ENCODE measurements around the gene HOTAIR. TPM values are rescaled to one million over a fixed set of nuclear protein-coding genes. Genes with fewer than 3 reads are reported as not detected.

Gene HOTAIR
- total RNA-seq (under 1 TPM in 1 of 4 donors, not detected in 3; 0.53 TPM), polyA plus RNA-seq (under 1 TPM in 2 of 3 donors, not detected in 1; 0.23 to 0.25 TPM)
- long read RNA-seq, donor 1, partial matches to known transcripts = 0 of 1 reads
- long read RNA-seq, donor 1, other reads (novel, unspliced or antisense) = 1 of 1 reads
- long read RNA-seq, donor 2 = 0 reads

DNA sequence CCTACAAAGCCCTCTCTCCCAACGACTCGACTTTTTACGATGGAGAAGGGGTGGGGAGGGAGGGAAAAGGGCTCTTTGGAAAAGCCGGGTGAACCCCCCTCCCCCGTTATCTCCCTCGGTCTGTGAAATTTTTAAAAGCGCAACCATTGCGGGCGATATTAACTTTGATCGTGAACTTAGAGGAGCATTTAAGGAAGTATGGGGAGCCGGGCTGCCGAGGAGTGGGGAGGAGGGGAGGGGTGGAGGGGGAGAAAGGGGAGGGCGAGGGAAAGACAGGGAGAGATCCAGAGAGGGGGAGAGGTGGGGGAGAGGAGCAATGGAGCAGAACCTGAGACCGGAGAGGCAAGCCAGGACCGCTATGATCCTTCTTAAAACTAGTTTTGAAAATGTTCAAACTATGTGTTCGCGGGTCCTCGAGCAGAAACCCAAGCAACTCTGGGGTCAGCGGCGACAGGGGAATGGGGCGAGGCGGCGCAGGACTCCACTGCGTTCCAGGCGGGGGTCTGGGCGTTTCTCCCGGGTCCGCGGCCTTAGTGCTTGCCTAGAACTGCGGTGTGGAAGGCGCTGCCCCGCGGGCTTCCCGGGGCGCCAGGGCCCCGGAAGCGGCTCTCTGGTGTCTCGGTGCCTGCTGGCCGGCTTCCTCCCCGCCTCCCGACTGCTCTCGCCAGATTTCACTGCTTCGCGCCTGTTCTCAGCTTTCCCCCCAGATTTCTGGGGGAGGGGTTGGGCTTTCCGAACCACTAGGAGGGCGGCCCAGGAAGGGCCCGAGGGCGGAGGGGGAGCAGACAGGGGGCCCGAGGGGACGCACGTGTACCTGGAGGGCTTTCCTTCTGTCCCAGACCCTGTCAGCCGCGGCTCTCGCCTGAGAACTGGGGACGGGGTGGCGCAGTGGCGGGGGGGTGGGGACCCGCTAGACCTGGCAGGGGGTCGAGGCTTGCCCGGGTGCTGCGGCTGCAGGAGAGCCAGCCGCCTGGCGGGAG is at the start of gene HOTAIR:
Gene HOTAIR (minus strand): TSS at position 871 of the 980 bp plus-strand sequence.
- WGBS, 3 donors = 0 to 2% (median 1%) methylated on average over 41 to 63 of the region's 63 CpGs
- H3K27ac ChIP-seq = peak within 1 kb of the TSS; percentile 71
- no peaks in the 10 kb centered on the region for H3K9me3 ChIP-seq
- peaks cover 0 to 75% (median 31%) of the 10 kb centered on the region in 3 donors for H3K27me3 ChIP-seq (ENCODE audit: insufficient read depth in 3 of 3, low read length in 2 of 3)
- intact Hi-C loops (cut with DNase I) = no loop called here
- peak within 1 kb of the TSS; percentile 69 for H3K4me3 ChIP-seq
- DNase-seq = peak in 1 of 2 donors; percentile 83
- peaks cover 5% of the 10 kb centered on the region for H3K4me1 ChIP-seq
- peak; percentile 32 to 65 (median 52) for ATAC-seq
- no peaks in the 10 kb centered on the region for H3K36me3 ChIP-seq (ENCODE audit: insufficient read depth in 1 of 2, low read depth in 1 of 2)
- TF ChIP-seq, protein P1, sequence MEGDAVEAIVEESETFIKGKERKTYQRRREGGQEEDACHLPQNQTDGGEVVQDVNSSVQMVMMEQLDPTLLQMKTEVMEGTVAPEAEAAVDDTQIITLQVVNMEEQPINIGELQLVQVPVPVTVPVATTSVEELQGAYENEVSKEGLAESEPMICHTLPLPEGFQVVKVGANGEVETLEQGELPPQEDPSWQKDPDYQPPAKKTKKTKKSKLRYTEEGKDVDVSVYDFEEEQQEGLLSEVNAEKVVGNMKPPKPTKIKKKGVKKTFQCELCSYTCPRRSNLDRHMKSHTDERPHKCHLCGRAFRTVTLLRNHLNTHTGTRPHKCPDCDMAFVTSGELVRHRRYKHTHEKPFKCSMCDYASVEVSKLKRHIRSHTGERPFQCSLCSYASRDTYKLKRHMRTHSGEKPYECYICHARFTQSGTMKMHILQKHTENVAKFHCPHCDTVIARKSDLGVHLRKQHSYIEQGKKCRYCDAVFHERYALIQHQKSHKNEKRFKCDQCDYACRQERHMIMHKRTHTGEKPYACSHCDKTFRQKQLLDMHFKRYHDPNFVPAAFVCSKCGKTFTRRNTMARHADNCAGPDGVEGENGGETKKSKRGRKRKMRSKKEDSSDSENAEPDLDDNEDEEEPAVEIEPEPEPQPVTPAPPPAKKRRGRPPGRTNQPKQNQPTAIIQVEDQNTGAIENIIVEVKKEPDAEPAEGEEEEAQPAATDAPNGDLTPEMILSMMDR (IDR thresholded peaks at IDR 0.05) = no peak

DNA sequence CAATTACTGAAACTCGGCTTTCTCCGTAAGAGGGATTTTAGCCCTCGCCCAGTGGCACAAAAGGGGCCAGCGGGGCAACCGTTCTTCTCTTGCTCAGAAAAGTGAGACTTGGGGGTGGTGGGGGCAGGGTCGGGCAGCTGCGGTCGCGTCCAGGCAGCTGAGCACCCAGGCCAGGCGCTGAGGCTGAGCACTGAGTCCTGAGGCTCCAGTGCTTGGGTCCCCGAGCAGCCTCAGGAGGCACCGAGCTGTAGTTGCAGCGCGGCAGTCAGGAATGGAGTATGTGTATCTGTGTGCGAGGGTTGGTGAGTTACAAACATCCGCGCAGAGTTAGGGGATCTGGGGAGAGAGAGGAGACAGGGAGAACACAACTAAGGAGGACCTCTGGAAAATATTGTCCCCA is 49.4 kb upstream of the HOTAIR start:
- Histone ChIP-seq H3K27ac (peak overlapping the region; percentile 99), H3K27me3 (ENCODE audit: insufficient read depth in 3 of 3, low read length in 2 of 3) (no peaks in the 10 kb centered on the region), H3K36me3 (ENCODE audit: insufficient read depth in 1 of 2, low read depth in 1 of 2) (no peaks in the 10 kb centered on the region), H3K9me3 (no peaks in the 10 kb centered on the region), H3K4me3 (peak overlapping the region; percentile 77), H3K4me1 (peaks cover 58% of the 10 kb centered on the region)
- DNase-seq (peak in 1 of 2 donors; percentile 62), ATAC-seq (peak; percentile 21 to 44 (median 32))
- 7 to 13% (median 10%) methylated on average over 17 of the region's 17 CpGs for WGBS, 3 donors
- TF ChIP-seq, protein P1 (IDR thresholded peaks at IDR 0.05) = no peak
- intact Hi-C loops (cut with DNase I) = loop anchor here in 1 of 2 donors (1.0 kb wide), 1 partner anchor 41 kb away; no protein-coding TSS in a partner anchor

DNA sequence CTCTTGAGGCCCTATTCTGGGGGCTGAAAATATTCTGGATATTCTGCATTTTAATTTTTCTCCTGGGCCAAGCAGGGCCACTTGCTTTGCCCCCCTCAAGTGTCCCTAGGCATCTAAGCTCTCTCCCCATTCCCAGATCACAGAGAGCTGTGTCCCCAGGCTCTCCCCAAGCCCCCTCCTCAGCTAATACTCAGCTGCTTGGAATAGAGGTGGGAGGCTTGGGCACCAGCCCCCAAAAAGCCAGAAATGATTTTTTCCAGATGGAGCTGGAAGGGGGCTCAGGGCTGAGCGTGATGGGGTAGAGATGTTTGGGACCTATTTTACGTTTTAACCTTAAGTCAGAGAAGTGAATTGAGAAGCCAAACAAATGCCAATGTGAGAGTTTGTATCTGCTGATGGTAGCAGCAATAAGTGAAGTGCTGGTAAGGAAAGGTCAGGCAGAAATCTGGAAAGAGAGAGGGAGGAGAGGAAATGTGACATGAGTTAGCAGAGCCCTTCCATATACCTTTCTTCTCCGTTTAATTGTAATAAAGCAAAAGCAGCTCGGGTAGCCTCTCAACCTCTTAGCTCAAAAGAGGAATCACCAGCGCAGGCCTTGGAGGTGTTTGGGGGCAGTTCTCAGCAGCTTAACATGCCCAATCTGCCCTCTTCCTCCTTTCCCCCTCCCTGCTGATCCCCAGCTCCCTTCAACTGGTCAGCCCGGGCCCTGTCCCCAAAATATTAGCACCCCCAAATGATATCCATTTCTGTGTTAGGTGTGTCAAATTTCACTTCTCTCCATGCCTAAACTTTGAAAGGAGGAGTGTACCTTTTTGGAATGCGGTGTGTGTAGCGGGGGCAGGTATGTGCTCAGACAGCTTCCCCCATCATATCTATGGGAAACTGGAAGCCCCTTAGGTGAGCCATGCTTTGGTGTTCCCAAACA is 48.5 kb upstream of the HOTAIR start:
- 24 to 40% (median 25%) methylated on average over 8 of the region's 8 CpGs for WGBS, 3 donors
- H3K9me3 ChIP-seq = no peaks in the 10 kb centered on the region
- H3K4me3 ChIP-seq = peak overlapping the region; percentile 77
- H3K27ac ChIP-seq = peak overlapping the region; percentile 99
- peak in 1 of 2 donors; percentile 19 for DNase-seq
- intact Hi-C loops (cut with DNase I) = no loop called here
- TF ChIP-seq, protein P1 (IDR thresholded peaks at IDR 0.05) = no peak
- no peaks in the 10 kb centered on the region for H3K27me3 ChIP-seq (ENCODE audit: insufficient read depth in 3 of 3, low read length in 2 of 3)
- ATAC-seq = no peak
- H3K4me1 ChIP-seq = peaks cover 58% of the 10 kb centered on the region
- no peaks in the 10 kb centered on the region for H3K36me3 ChIP-seq (ENCODE audit: insufficient read depth in 1 of 2, low read depth in 1 of 2)

DNA sequence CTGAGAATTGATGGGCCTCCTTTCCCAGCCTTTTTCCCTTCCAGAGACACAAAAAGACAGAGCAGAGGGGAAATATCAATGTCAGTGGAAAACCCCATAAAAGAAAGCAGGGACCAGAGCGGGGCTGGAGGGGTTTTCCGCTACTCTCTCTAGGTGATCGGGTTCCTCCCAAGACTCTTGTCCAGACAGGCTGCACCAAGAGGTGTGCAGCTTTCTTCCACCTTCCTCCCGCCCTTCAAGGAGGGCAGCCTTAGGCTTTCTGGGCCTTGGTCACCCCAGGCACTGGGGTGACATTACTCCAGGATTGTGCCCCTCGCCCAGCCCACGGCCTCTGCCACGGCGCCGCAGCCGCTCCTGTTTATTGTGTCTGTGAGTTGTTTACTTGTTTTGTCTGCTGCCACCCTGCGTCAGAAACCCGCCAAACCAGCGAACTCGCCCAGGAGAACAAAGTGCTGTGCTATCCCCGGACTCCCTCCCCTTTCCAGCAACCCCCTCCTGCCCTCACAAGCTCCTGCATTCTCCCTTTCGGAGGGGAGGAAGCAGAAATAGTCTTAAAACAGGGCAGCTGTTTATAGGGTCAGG is 46.8 kb upstream of the HOTAIR start:
- TF ChIP-seq, protein P1 (IDR thresholded peaks at IDR 0.05) = peak; percentile 43
- Histone ChIP-seq H3K9me3 (no peaks in the 10 kb centered on the region), H3K27me3 (ENCODE audit: insufficient read depth in 3 of 3, low read length in 2 of 3) (no peaks in the 10 kb centered on the region), H3K4me1 (peaks cover 51% of the 10 kb centered on the region), H3K27ac (peak overlapping the region; percentile 99), H3K4me3 (peak overlapping the region; percentile 77), H3K36me3 (ENCODE audit: insufficient read depth in 1 of 2, low read depth in 1 of 2) (no peaks in the 10 kb centered on the region)
- 6 to 8% (median 7%) methylated on average over 16 of the region's 16 CpGs for WGBS, 3 donors
- DNase-seq = peak; percentile 57 to 85
- intact Hi-C loops (cut with DNase I) = loop anchor here in 1 of 2 donors (2.0 kb wide), 1 partner anchor 15 kb away; no protein-coding TSS in a partner anchor
- ATAC-seq = peak; percentile 13 to 45 (median 29)

Measured in psoas muscle (tissue), 8 donors.